HuH-7 (cell line): ENCODE measurements around the gene LINGO1.

ENCODE experiments used
- DNase-seq: peaks from one replicate; pipeline ENCODE4 v3.0.0; 2011; ENCODE audit warnings: low spot score

LINGO1 gene

DNA sequence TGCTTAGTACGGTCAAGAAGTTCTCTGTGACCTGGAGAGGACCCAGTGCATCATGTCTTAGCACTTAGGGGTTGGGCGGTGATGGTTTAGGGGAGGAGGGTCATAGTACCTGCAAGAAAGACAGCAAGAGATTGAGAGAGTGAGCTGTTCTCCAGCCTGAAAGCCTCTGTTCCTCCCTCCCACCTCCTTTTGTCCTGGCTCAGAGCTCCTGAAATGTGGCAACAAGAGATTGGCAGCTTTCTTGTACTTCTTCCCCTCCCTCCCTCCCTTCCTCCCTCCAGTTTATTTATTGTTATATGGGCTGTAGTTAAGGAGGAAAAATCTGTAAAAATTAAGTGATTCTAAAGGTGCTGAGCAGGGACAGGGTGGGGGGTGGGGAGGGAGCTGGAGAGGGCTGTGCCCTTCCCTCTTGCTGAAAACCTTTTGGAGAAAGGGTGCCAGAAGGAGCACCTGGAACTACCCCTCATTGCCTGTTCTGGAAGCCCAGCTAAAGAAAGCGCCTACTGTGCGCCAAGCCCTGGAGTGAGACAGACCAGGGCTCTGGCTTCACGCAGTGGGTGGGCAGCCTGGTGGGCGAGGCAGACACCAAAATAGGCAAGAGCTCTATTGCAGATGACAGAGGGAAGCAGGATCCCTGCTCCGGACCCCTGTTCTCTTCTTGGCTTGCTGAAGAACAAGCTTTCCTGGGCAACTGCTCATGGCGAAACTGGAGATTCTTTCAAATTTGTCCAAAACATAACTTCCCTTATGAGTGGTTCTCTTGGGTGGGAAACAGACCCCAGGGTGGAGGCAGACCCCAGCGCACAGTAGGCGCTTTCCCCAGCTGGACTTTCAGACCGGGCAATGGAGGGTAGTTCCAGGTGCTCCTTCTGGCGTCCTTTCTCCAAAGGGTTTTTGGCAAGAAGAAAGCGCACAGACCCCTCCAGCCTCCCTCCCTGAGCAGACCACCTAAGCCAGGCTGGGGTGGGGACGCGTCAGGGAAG lies 35.6 kb downstream of the LINGO1 start:
- DNase-seq, result no peak

DNA sequence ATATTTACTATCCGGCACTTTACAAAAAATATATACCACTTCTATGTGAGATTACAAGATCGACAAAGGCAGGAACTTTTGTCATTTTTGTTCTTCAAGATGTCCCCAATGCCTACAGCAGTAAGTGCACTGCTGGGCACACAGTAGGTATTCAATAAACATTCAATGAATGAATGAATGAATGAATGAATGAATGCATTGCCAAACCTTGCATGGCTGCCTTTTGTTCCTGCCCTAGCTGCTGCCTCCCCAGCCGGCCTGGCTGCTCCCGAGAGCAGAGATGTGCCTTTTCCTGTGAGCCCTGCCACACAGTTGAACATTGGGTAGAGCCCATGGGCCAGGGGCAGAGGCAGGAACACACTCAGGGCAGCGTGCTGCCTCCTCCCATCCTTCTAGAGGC lies 37.5 kb downstream of the LINGO1 start:
- DNase-seq, result no peak

DNA sequence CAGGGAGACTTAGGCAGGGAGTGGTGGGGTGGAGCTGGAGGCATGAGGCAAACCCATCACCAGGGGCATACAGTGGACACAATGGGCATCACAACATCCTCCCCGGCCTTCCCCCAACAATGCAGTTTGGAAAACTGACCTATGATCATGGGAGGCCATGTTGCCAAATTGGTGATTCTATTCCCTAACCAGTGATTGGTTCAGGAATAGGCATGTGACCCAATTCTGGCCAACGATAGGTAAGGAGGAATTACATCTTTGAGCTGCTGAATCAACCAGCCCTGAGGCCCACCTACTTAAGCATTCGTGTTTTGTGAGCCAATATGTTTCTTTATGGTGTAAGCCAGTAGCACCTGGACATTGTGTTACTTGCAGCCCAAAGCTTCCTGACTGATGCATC lies 40.0 kb downstream of the LINGO1 start:
- DNase-seq, result no peak

DNA sequence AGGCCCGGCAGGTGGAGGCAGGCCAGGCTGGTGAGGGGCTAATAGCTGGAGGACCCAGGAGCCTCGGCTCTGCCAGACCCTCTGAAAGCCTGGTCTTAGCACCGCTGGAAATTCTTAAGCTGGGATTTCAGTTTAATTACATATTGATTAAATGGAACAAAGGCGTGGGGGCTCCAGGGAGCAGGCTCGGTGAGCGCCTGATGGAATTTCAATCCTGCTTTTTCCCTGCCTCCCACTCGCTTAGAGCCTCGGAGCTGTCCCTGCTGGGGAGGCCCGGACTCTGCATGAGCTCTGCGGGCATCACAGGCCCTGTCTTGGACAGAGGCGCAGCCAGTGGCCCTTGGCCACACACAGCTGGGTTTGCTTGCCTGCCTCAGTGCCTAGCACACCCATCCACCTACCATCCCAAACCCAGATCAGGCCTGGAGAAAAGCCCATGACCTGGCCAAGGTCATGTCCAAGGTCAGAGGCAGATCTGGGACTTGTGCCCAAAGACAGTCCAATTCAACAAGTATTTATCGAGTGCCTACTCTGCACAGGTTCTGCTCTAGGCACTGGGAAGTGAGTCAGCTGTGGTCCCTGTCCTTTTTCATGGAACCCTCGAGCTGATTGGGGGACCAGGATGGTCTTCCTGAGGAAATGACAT lies 40.6 kb downstream of the LINGO1 start:
- DNase-seq, result no peak

DNA sequence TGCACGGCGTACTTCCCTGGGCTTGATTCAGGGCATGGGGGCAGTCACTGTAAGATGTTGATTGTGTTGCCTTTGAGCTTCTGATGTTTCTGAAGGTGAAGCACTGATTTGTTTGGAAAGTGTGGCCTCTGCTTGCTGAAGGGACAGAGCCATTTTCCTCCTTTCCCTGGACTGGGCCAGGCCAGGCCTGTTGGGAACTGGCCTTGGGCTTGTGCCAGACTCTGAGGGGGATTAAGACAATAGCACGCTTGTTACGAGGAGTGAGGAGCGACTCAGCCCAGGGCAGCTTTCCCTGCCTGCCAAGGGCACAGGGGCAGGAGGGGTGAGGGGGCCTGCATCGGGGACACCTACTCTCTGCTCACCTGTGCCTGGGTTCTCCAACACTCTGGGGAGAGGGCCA lies 42.9 kb downstream of the LINGO1 start:
- no peak for DNase-seq

DNA sequence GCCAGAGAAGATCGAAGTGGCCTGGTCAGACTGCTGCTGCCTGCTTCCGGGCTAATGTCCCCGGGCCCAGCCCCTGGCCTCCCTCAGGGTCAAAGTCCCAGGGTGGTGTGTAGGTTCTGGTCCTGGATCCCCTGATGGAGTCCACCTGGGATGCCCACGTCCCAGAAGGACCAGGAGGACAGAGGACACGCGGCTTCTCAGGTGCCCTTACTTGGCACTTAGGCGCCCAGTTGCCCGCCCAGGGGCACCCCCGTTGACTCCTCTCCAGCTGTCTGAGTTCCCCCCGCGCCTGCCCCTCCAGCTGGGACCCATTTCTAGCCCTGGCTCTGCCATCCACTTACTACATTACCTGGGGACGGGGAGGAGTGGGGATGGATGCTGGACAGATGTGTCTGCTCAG lies 44.6 kb downstream of the LINGO1 start:
- no peak for DNase-seq

DNA sequence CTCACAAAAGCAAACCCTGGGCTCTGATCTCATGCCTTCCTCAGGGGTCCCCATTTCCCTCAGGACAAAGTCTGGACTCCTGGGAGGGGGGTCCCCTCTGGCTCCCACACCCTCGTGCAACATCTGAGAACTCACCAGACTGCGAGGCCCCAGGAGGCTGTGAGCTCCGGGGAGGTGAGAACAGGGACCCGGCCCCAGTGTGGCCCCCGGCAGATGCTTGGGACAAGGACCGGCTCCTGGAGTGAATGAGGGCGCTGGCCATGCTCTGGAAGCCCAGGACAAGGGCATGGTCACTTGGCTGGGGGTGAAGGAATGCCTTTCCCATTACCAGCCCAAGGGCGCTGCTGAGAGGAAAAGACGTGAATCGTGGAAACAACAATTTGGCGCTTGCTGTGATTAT lies 48.0 kb downstream of the LINGO1 start:
- DNase-seq, result no peak

DNA sequence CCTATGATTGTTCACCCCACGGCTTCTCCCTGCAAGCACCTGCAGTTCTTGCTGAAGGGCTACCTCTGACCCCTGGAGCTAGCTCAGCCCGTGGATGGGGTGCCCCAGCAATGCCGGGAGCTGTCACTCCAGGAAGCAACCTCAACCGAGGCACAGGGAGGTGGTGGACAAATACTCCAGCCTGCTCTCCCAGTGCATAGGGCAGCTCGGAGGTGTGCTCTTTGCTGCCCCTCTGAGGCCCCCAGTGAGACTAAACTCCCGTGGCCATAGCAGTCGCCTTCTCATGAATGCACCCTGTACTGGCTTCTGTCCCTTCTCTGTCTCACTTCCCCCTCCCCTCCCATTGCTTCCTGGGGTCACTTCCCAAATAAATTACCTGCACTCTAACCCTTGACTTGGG lies 48.5 kb downstream of the LINGO1 start:
- DNase-seq, result peak; percentile 92

DNA sequence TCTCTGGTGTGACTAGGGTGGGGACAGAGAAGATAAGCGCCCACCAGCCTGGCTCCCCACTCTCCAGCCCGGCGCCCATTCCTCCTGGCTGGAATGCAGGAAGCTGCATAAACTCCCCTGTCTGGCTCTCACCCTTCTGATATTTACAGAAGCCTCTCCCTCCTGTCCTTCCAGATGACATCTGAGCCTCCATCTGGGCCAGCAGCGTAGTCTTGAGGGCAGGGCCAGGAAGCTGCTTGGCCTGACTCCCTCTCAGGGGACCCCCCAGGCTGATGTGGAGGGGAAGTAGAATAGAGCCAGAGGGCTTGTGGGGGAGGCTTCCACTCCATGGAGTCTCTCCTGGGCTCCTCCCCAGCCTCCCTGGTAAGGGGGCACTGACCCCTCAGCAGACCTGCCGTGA lies 49.9 kb downstream of the LINGO1 start:
- DNase-seq, result no peak

DNA sequence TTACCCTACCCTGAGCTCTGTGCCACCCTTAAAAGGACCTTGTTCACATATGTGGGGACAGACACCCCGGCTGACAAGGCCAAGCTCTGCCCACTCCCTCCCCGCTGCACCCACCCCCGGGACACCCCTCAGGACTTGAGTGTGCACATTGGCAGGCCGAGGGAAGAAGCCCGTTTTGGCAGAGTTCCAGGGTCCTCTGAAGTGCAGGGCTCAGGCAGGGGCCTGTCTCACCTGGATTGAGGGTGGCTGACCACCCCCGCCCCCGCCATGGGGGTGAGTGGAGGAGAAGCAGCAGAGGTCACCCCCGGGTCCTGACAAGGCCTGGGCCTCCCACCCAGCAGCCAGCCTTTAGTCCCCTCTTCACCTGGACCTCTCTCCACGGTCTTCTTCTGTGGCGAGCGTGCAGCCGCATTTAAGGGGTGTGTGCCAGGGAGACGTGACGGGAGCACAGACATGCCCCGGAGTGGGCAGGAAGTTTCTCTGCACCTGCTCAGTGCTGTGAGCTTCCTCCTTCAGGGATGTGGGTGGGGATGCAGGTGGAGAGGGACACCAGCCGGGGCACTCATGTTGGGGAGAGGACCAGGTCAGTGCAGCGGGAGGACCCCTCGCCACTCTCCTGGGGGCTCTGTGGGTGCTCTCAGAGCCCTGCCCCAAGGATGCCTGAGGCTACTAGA lies 50.7 kb downstream of the LINGO1 start:
- DNase-seq, result no peak

DNA sequence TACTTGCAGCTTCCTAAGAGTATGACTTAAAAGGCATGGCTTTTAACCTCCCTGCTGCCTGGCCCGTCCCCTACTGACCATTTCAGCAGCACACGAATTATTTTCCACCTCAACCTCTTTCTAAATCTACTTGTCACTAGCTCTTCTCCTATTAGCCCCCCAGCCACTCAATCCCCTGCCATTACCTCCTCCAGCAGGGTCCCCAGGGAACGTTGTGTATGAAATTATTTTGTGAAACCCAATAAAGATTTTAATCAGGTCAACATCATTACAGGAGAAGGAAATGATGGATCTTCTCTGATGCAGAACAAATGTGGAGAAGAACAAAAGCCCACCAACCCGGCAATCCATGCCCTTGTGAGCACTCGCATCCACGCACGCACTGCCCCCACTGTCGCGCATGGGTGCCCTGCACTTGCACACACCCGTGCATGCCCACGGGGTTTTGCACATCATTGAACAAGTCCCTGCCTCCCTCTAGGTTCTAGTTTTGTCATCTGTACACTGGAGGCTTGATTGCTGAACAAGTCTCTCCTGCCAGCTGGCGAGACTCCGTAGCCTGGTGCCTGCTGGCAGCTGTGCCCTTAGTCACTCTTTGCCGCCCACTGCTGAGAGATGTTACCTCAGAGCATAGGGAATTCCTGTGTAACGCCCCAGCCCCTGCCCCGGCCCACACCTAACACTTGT lies 51.6 kb downstream of the LINGO1 start:
- no peak for DNase-seq

DNA sequence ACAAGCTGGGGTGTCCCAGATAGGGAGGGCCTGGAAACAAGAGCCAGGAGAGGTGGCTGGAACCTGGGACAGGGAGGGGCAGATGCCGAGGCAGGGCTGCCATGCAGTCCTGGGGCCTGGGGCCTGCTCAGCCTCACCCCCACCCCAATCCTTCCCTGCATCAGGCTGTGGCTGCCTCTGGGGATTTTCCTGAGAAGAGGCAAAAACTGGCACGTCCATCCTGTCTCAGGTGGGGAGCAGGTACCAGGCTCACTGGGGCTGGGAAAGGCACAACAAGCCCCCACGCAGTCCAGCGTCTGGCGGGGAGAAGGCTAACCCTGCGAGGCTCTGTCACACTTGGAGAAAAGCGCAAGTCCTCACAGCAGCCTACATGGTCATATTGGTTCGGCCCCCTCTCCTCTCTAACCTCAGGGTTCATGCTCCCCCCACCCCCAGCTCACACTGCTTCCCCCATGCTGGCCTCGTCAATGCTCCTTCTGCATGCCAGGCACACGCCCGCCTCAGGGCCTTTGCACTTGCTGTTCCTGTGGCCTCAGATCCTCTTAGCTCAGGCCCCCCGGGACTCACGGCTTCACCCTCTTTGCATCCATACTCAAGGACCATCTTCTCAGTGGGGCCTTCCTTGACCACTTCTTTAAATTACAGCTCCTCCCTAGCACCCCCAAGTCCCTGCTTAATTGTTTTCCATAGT lies 53.1 kb downstream of the LINGO1 start:
- no peak for DNase-seq

DNA sequence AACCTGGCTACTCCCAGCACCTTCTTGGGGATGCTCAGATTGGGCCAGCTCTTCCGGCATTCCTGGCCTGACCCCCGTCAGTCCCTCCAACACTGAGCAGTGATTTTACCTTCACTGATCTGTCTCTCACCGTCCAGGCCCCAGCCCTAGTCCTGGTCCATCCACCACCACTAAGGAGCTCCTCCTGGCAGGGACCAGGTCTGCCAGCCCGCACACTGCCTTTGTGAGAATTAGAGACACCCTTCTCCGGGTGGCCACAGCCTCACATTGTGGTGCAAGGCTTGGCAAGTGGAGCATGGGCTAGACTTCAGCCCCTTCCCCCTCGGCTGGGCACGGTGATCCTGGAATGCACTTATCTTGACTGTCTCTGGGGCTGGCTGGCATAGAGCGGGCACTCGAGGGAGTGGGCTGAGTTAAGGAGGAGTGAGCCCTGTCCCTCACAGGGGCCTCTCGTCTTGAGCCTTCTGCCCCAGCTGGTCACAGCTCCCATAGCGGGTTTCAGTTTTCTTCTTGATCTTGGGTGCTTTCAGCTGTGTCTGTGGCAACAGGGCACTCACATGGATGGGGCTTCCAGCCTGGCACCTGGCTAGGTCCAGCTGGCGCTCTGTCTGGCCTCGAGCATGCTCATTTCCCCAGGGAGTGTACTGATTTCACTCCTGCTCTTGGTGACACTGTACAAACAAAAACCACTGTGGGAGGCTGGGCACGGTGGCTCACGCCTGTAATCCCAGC lies 53.9 kb downstream of the LINGO1 start:
- DNase-seq, result no peak

DNA sequence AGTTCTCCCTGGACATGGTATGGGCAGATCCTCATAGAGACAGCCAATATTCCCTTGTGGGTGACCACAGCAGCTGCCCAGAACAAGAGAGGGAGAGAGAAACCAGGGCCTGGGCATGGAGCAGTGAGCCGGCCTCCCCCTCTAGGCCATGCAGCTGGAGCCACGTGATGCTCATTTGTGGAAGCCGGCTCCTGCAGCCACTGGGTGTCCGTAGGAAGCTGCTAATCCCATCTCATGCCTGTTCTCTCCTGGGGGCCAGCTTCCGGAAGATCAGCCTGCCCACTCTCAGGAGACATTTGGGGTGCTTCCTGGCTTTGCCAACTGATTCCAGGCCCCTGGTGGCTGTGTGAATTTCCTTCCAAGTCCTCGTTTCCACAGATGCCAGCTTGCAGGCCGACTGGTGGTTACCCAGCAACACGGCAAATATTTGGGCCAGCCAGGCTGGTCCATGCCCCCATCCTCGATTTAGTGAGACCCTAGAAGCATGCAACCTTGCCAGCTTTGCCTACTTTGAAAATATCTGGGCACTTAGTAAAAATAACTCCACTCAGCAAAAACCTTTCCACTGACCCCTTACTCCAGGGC lies 55.3 kb downstream of the LINGO1 start:
- no peak for DNase-seq

DNA sequence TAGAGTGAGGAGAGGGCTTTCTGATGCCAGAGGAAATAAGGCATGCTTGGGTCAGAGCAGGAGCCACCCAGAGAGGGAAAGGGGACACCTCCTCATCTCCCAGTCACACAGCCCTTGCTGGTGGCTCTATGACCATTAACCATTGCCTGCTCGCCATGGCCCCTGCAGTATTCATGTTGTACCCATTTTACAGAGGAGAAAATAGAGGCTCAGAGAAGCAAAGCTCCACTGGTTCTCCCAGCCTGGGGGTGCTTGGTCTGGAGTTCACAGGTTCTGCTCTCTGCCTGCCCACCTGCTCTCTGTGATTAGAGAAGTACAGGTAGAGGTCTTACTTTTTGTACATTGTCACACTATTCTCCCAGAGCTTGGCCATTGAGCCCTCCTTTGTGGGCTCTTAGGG lies 56.2 kb downstream of the LINGO1 start:
- no peak for DNase-seq

DNA sequence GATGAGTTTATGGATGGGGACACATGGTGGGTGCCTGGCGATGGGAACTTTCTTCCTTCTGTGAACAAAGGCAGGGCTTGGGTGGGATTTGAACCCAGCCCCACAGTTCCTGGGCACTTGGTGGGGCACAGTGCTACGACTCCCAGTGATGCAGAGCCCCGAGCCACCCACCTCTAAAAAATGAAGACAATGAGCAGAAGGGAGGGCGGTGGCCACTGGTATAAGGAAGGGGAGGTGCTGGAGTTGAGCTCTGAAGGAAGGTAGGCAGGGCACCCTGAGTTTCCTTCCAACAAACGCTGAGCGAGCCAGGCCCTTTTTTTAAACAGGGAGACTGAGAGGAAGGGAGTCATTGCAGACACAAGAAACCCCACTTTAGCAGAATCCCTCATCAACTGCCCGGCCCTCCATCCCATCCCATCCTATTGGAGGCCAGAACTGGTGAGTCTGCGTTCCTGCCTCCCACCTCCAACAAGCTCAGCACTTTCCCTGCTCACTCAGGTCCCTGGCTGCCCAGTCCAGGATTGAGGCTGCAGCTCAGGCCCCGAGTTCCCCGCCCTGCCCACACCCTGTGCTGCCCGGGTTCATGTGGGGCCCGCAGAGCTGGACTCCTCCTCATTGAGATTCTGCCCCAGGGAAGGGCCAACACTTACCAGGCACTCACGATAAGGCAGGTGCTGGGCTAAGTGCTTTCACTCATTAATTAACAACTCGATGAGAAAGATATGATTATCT lies 57.3 kb downstream of the LINGO1 start:
- no peak for DNase-seq

DNA sequence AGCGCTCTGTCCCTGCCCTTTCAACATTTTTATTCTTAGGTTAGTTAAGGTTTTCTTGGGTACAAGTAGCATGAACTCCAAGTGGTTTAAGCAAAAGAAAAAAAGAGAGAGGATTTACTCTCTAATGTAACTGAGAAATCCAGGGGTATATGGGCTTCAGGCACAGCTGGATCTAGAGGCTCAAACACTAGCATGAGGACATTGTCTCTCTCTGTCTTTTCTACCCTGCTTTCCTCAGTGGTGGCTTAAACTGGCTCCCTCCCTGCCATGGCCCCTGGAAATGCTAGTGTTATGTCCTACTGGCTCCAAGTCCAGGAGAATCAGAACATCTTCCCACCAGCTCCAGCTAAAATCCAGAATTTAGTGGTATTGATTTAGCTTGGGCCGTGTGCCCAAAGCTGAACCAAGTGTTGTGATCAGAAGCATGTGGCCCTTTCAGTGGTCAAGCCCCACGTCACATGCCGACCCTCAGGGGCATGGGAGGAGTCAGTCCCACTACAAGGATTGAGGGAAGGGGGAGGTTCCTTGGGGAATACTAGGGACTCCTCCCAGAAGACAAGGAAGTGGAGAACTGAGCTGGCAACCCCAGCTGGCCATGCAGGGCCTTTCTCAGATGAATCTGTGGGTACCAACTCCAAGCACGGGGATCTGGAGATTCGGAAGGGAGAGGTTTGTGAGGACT lies 58.0 kb downstream of the LINGO1 start:
- no peak for DNase-seq

DNA sequence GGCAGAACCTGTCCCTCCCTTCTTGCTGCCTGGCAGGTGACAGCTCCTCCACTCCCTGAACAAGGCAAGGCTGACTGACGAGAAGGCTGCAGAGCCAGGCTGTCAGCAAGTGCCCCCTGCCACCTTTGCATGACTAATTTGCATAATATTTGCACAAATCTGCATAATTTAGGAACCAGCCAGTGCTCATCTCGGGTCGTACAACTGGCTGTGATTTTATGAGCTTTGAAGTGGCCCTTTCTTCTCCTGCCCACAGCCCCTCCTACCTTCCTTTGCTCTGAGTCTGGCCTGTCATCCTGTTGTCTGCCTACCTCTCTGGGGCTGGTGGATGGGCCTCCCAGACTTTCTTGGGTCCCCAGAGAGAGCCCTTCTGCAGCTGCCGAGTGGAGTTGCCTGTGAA lies 58.9 kb downstream of the LINGO1 start:
- DNase-seq, result no peak

DNA sequence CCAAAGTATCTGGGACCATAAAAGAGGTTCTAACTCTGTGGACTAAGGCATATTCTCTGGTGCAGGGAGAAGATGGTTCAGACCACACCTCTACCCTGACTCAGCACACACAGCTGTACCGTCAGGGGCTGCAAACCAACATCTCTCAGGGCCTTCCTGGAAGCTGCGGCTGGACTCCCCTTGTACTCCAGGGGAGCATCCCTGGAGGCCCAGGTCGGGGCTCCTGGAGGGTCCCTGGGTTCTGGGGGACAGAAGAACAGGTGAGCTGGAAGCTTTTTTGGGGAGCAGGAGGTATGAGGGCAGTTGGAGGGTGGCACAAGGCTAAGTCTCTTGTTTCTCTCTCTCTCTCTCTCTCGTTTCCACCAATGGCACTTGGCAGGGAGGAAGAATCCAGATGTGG lies 60.5 kb downstream of the LINGO1 start:
- no peak for DNase-seq
